Psoas muscle (tissue), 8 donors: ENCODE results near the gene CDKN3. TPM values are rescaled to one million over a fixed set of nuclear protein-coding genes. Genes with fewer than 3 reads are reported as not detected.

Source experiments
- ATAC-seq, 4 donors: fragments of 200-7000 bp; cut with Tn5 transposase; one replicate each; pipeline ENCODE4 v1.9.1; 2020; ENCODE audit warnings: moderate library complexity in 3 of 4, mild to moderate bottlenecking in 2 of 4
- DNase-seq, 2 donors: peaks; one replicate each; pipeline ENCODE4 v3.0.0-alpha.2; 2020
- H3K27ac ChIP-seq: fragments of 200-600 bp; one replicate; pipeline ENCODE4 v1.8.0; 2022
- H3K27me3 ChIP-seq, 3 donors: fragments of 200-600 bp in 1 of 3; one replicate each; pipeline versions ENCODE4 v1.6.1 to v1.8.0; 2013 to 2022; ENCODE audit warnings: low read length in 2 of 3, mild to moderate bottlenecking in 2 of 3, moderate library complexity in 1 of 3; ENCODE audit not compliant: insufficient read depth in 3 of 3
- H3K36me3 ChIP-seq, 2 donors: fragments of 200-600 bp in 1 of 2; one replicate each; pipeline versions ENCODE4 v1.6.1 to v1.8.0; 2013 to 2022; ENCODE audit warnings: low read depth in 1 of 2, mild to moderate bottlenecking in 1 of 2, moderate library complexity in 1 of 2; ENCODE audit not compliant: insufficient read depth in 1 of 2
- H3K4me1 ChIP-seq: fragments of 200-600 bp; one replicate; pipeline ENCODE4 v1.8.0; 2022
- H3K4me3 ChIP-seq: fragments of 200-600 bp; one replicate; pipeline ENCODE4 v1.8.0; 2022; ENCODE audit warnings: mild to moderate bottlenecking
- H3K9me3 ChIP-seq: fragments of 200-600 bp; one replicate; pipeline ENCODE4 v1.8.0; 2022
- WGBS, 3 donors: extraction: QIAGEN DNeasy Blood & Tissue Kit; methylation state at CpG; one replicate each; pipeline versions ENCODE4 v1.1.6 to v1.1.7; 2013; 5-methylcytosine and 5-hydroxymethylcytosine counted together
- intact Hi-C, 2 donors: fragments of 100-400 bp; cut with DNase I; formaldehyde crosslinking; loops; one replicate each; pipeline versions ENCODE4 v1.11.0 to v1.14.2; 2022
- polyA plus RNA-seq, 3 donors: library from polyadenylated mRNA; stranded (reverse); fragments of 200-250 nt; gene quantifications; one replicate each; pipeline ENCODE4 v1.2.3, GENCODE V29; 2013
- total RNA-seq, 4 donors: library from RNA; stranded (reverse); fragmentation: NEBNext Ultra II Directional in 2 of 4; extraction: Animal tissue kit (Norgen Biotek cat#: 25700) in 2 of 4; gene quantifications; one replicate each; pipeline versions ENCODE4 v1.2.1 to v1.2.4, GENCODE V29; 2021 to 2023
- TF ChIP-seq, protein P1 (sequence below): fragments of 200-600 bp; IDR thresholded peaks from one replicate; pipeline ENCODE4 v1.8.0; 2022; ENCODE audit warnings: antibody characterized with exemption
- donor health status: healthy with polysubstance abuse.
- donor health status: DM: no; HTN: no; CAD: no; lungs with moderate emphysema.
- donor health status: Bipolar disorder and iron deficiency.
- donor health status: healthy.
- donor health status: DM: yes; HTN: yes; CAD: no.
- donor health status: DM: no; HTN: no; CAD: no.
- donor health status: DM: no; HTN: no; CAD: no.
- donor health status: DM: yes; HTN: yes; CAD: no.

The CDKN3 gene
- total and polyA plus RNA-seq, 7 donors, result 1.4 to 6.0 (median 1.9) TPM

DNA sequence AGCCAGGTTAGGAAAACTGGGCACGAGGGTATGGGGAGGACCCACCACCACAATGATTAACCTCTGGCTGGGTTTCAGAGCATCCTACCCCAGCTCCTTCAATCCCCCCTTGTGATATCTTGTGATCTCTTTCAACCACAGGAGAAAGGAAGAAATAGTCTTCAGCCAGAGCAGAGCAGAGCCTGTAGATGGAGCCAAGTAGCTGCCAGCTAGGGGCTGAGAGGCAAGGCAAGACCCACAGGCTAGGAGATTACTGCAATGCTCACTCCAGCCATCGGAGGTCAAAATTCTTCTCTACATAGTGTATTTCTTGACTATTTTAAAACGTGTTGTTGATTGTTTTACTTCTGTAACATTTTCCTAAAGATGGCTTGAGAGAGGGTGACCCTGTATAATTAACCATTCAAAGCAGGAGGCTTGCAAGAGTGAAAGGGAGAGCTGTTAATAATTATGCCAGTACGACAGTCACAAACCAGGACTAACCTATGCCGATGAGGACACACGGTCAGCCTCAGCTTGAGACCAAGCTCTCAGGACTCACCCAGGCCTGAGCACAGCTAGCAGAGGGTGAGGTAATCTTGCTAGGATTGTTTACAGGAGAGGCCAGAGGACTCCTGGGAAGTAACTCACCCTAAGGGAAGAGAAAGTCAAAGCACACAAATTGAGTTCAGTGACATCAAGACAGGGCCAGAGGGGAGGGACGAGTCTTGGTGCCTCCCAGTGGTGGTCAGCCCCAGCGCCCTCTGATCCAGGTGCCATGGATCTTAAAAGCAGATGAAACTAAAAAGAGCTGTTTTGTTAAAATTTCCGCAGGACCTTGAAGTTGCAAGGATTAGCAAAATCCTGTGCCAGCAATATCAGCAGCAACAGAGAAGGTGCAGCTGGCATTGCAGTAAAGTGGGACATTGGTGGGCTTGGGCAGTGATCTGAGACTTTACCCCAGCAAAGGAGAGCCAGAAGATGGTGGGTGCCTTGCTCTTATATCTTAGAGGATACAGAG is 29.8 kb upstream of the CDKN3 start:
- intact Hi-C loops, result no loop called here
- H3K36me3 ChIP-seq, result no peaks in the 10 kb centered on the region
- 61 to 68% (median 63%) methylated on average over 9 of the region's 9 CpGs for WGBS, 3 donors

GRCh38 chr14:54368291-54368690 is 28.5 kb upstream of the CDKN3 start:
- Histone ChIP-seq H3K27me3 (no peaks in the 10 kb centered on the region), H3K4me3 (no peak overlapping the region), H3K4me1 (no peaks in the 10 kb centered on the region), H3K9me3 (no peaks in the 10 kb centered on the region), H3K27ac (no peak overlapping the region), H3K36me3 (no peaks in the 10 kb centered on the region)
- intact Hi-C loops, result no loop called here
- 71 to 96% (median 83%) methylated on average over 4 of the region's 4 CpGs for WGBS, 3 donors
- ATAC-seq (no peak), DNase-seq (no peak)
- TF ChIP-seq, protein P1, sequence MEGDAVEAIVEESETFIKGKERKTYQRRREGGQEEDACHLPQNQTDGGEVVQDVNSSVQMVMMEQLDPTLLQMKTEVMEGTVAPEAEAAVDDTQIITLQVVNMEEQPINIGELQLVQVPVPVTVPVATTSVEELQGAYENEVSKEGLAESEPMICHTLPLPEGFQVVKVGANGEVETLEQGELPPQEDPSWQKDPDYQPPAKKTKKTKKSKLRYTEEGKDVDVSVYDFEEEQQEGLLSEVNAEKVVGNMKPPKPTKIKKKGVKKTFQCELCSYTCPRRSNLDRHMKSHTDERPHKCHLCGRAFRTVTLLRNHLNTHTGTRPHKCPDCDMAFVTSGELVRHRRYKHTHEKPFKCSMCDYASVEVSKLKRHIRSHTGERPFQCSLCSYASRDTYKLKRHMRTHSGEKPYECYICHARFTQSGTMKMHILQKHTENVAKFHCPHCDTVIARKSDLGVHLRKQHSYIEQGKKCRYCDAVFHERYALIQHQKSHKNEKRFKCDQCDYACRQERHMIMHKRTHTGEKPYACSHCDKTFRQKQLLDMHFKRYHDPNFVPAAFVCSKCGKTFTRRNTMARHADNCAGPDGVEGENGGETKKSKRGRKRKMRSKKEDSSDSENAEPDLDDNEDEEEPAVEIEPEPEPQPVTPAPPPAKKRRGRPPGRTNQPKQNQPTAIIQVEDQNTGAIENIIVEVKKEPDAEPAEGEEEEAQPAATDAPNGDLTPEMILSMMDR, result no peak

More for the DNA sequence above, 29.8 kb upstream of the CDKN3 start:
- Histone ChIP-seq H3K4me1 (no peaks in the 10 kb centered on the region), H3K4me3 (no peak overlapping the region), H3K27ac (no peak overlapping the region), H3K27me3 (no peaks in the 10 kb centered on the region), H3K9me3 (no peaks in the 10 kb centered on the region)
- ATAC-seq, result peak in 2 of 4 donors; percentile 34 to 54
- no peak for DNase-seq
- TF ChIP-seq, protein P1, result peak; percentile 18

- 89 to 96% (median 89%) methylated on average over 2 of the region's 2 CpGs for WGBS, 3 donors
Observed at GRCh38 chr14:54369343-54369742, 27.5 kb upstream of the CDKN3 start.

DNA sequence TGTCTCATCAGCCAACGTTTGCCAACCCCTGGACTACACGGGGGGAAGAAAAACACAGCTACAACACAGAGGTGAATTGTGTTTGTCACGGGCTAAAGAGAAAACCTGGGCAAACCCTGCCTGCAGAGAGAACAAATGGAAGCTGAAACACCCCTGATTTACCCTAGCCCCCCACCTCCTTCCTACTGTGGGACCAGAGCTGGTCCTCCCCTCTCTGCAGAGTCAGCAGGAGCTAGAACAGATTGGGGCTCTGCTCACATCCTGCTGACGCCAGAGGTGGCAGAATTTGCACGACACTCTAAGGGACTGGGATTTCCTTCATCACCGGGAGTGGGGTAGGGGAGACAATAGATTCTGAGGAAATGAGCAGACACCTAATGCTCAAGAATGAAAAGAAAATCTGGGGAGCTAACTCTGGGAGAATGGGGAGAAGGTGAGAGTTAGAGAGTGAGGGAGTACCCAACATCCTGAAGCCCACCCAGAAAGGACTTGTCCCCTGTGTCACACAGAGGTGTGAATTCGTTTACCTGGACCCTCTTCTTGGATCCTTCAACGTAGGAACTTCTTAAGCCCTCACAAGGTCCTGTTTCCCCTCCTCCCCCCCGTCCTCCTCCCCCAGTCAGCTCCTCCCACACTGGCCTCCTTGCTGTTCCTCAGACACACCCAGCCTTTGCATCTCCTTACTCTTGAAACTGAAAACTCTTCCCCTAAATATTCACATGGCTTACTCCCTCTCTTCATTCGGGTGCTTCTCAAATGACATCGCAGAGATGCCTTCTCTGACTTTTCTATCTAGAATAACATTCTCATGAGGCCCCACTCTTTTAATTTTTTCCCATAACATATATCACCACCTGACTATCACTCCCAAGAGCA is 26.2 kb upstream of the CDKN3 start:
- Histone ChIP-seq H3K27ac (no peak overlapping the region), H3K27me3 (no peaks in the 10 kb centered on the region), H3K9me3 (no peaks in the 10 kb centered on the region), H3K4me1 (no peaks in the 10 kb centered on the region), H3K4me3 (no peak overlapping the region), H3K36me3 (no peaks in the 10 kb centered on the region)
- no peak for ATAC-seq
- no peak for DNase-seq
- TF ChIP-seq, protein P1, result no peak
- 49 to 57% (median 54%) methylated on average over 11 of the region's 11 CpGs for WGBS, 3 donors
- intact Hi-C loops, result no loop called here

More at GRCh38 chr14:54369343-54369742, 27.5 kb upstream of the CDKN3 start:
- Histone ChIP-seq H3K27ac (no peak overlapping the region), H3K36me3 (no peaks in the 10 kb centered on the region), H3K4me1 (no peaks in the 10 kb centered on the region), H3K4me3 (no peak overlapping the region), H3K27me3 (no peaks in the 10 kb centered on the region), H3K9me3 (no peaks in the 10 kb centered on the region)
- intact Hi-C loops, result no loop called here
- no peak for ATAC-seq
- no peak for DNase-seq
- TF ChIP-seq, protein P1, result no peak
